Psoas muscle (tissue), 8 donors: ENCODE results near the gene SMG7. TPM values are rescaled to one million over a fixed set of nuclear protein-coding genes. Genes with fewer than 3 reads are reported as not detected.

Experiments
- ATAC-seq, 4 donors: fragments of 200-7000 bp; cut with Tn5 transposase; one replicate each; pipeline ENCODE4 v1.9.1; 2020; ENCODE audit warnings: moderate library complexity in 3 of 4, mild to moderate bottlenecking in 2 of 4
- DNase-seq, 2 donors: peaks; one replicate each; pipeline ENCODE4 v3.0.0-alpha.2; 2020
- H3K27ac ChIP-seq: fragments of 200-600 bp; one replicate; pipeline ENCODE4 v1.8.0; 2022
- H3K27me3 ChIP-seq, 3 donors: fragments of 200-600 bp in 1 of 3; one replicate each; pipeline versions ENCODE4 v1.6.1 to v1.8.0; 2013 to 2022; ENCODE audit warnings: low read length in 2 of 3, mild to moderate bottlenecking in 2 of 3, moderate library complexity in 1 of 3; ENCODE audit not compliant: insufficient read depth in 3 of 3
- H3K36me3 ChIP-seq, 2 donors: fragments of 200-600 bp in 1 of 2; one replicate each; pipeline versions ENCODE4 v1.6.1 to v1.8.0; 2013 to 2022; ENCODE audit warnings: low read depth in 1 of 2, mild to moderate bottlenecking in 1 of 2, moderate library complexity in 1 of 2; ENCODE audit not compliant: insufficient read depth in 1 of 2
- H3K4me1 ChIP-seq: fragments of 200-600 bp; one replicate; pipeline ENCODE4 v1.8.0; 2022
- H3K4me3 ChIP-seq: fragments of 200-600 bp; one replicate; pipeline ENCODE4 v1.8.0; 2022; ENCODE audit warnings: mild to moderate bottlenecking
- H3K9me3 ChIP-seq: fragments of 200-600 bp; one replicate; pipeline ENCODE4 v1.8.0; 2022
- CTCF ChIP-seq: fragments of 200-600 bp; IDR thresholded peaks from one replicate; pipeline ENCODE4 v1.8.0; 2022; ENCODE audit warnings: antibody characterized with exemption
- WGBS, 3 donors: extraction: QIAGEN DNeasy Blood & Tissue Kit; methylation state at CpG; one replicate each; pipeline versions ENCODE4 v1.1.6 to v1.1.7; 2013; 5-methylcytosine and 5-hydroxymethylcytosine counted together
- intact Hi-C, 2 donors: fragments of 100-400 bp; cut with DNase I; formaldehyde crosslinking; loops; one replicate each; pipeline versions ENCODE4 v1.11.0 to v1.14.2; 2022
- polyA plus RNA-seq, 3 donors: library from polyadenylated mRNA; stranded (reverse); fragments of 200-250 nt; gene quantifications; one replicate each; pipeline ENCODE4 v1.2.3, GENCODE V29; 2013
- total RNA-seq, 4 donors: library from RNA; stranded (reverse); fragmentation: NEBNext Ultra II Directional in 2 of 4; extraction: Animal tissue kit (Norgen Biotek cat#: 25700) in 2 of 4; gene quantifications; one replicate each; pipeline versions ENCODE4 v1.2.1 to v1.2.4, GENCODE V29; 2021 to 2023
- donor health status: healthy with polysubstance abuse.
- donor health status: DM: no; HTN: no; CAD: no; lungs with moderate emphysema.
- donor health status: Bipolar disorder and iron deficiency.
- donor health status: healthy.
- donor health status: DM: yes; HTN: yes; CAD: no.
- donor health status: DM: no; HTN: no; CAD: no.
- donor health status: DM: no; HTN: no; CAD: no.
- donor health status: DM: yes; HTN: yes; CAD: no.

Gene SMG7
- total and polyA plus RNA-seq, 7 donors = 14.1 to 40.3 (median 26.4) TPM

GRCh38 chr1:183495420-183495819 lies 23.1 kb downstream of the SMG7 start:
- DNase-seq (no peak), ATAC-seq (no peak)
- intact Hi-C loops = no loop called here
- 88 to 96% (median 95%) methylated on average over 11 of the region's 11 CpGs for WGBS, 3 donors
- Histone ChIP-seq H3K9me3 (no peaks in the 10 kb centered on the region), H3K4me1 (peaks cover 40% of the 10 kb centered on the region), H3K27me3 (no peaks in the 10 kb centered on the region), H3K4me3 (no peak overlapping the region), H3K27ac (no peak overlapping the region), H3K36me3 (no peaks in the 10 kb centered on the region)
- no peak for TF ChIP-seq CTCF

GRCh38 chr1:183497218-183497617 lies 24.9 kb downstream of the SMG7 start:
- DNase-seq (no peak), ATAC-seq (no peak)
- Histone ChIP-seq H3K4me3 (no peak overlapping the region), H3K4me1 (peaks cover 37% of the 10 kb centered on the region), H3K9me3 (no peaks in the 10 kb centered on the region), H3K36me3 (no peaks in the 10 kb centered on the region), H3K27me3 (no peaks in the 10 kb centered on the region), H3K27ac (no peak overlapping the region)
- 97 to 100% (median 98%) methylated on average over 2 of the region's 2 CpGs for WGBS, 3 donors
- intact Hi-C loops = no loop called here
- no peak for TF ChIP-seq CTCF

GRCh38 chr1:183498342-183498991 lies 26.2 kb downstream of the SMG7 start:
- no peak for DNase-seq
- Histone ChIP-seq H3K4me1 (peaks cover 33% of the 10 kb centered on the region), H3K27me3 (no peaks in the 10 kb centered on the region), H3K36me3 (no peaks in the 10 kb centered on the region), H3K4me3 (no peak overlapping the region), H3K27ac (no peak overlapping the region), H3K9me3 (no peaks in the 10 kb centered on the region)
- TF ChIP-seq CTCF = no peak
- 76 to 86% (median 77%) methylated on average over 6 of the region's 6 CpGs for WGBS, 3 donors
- intact Hi-C loops = no loop called here
- no peak for ATAC-seq

- no peak overlapping the region for H3K27ac ChIP-seq
- H3K4me1 ChIP-seq = peaks cover 8% of the 10 kb centered on the region
- WGBS, 3 donors = 86 to 90% (median 87%) methylated on average over 5 of the region's 5 CpGs
- DNase-seq (no peak), ATAC-seq (no peak)
- H3K4me3 ChIP-seq = no peak overlapping the region
- intact Hi-C loops = no loop called here
- TF ChIP-seq CTCF = no peak
- H3K27me3 ChIP-seq = no peaks in the 10 kb centered on the region
- H3K9me3 ChIP-seq = no peaks in the 10 kb centered on the region
- H3K36me3 ChIP-seq = peaks cover 0 to 4% of the 10 kb centered on the region in 2 donors
These were observed 33.3 kb downstream of the SMG7 start for GRCh38 chr1:183505454-183506089.
